GM12878 (cell line): ENCODE measurements around the gene GARIN3. TPM values are rescaled to one million over a fixed set of nuclear protein-coding genes. Genes with fewer than 3 reads are reported as not detected.
A peak's percentile ranks its signal among the peaks of the same experiment; 100 is the strongest.

ENCODE experiments used
- ATAC-seq: fragments of 200-7000 bp; cut with Tn5 transposase; 3 replicates; pipeline ENCODE4 v1.9.1; 2020; ENCODE audit warnings: mild to moderate bottlenecking, moderate library complexity
- BruUV-seq: library from RNA; stranded (reverse); fragments of 400-500 nt; replicated peaks from 2 replicates; lab custom pipeline; 2021; lab: Mats Ljungman, UMichigan
- CTCF ChIA-PET: fragments of 300-600 bp; sonication (Branson Sonifier 250); formaldehyde crosslinking; extraction: SDS; loops from one replicate; lab custom pipeline; 2021; ENCODE audit warnings: inconsistent platforms; lab: Yijun Ruan, JAX
- POLR2A ChIA-PET: fragments of 350-600 bp; formaldehyde crosslinking; extraction: SDS; loops from one replicate; lab custom pipeline; 2021; ENCODE audit warnings: inconsistent platforms; lab: Charles Lee
- RAD21 ChIA-PET: fragments of 300-600 bp; sonication (Branson Sonifier 250); formaldehyde crosslinking; loops from one replicate; lab custom pipeline; 2023; ENCODE audit warnings: antibody characterized with exemption; ENCODE audit not compliant: unreplicated experiment; lab: Charles Lee
- SMC1A ChIA-PET: fragments of 300-600 bp; sonication (Branson Sonifier 250); formaldehyde crosslinking; loops from one replicate; lab custom pipeline; 2023; ENCODE audit not compliant: unreplicated experiment, uncharacterized antibody; lab: Charles Lee
- DNase-seq: peaks from one replicate; pipeline ENCODE4 v3.0.0-alpha.2; 2011; ENCODE audit warnings: low read depth, low spot score
- FAIRE-seq: peaks from 3 replicates; lab custom pipeline; 2011; peaks lifted over from hg19 to GRCh38; lab: Jason Lieb, UNC
- H2AFZ ChIP-seq: 2 replicates; pipeline ENCODE4 v1.6.0; 2011; ENCODE audit warnings: low read depth, low read length, control low read depth; ENCODE audit not compliant: control insufficient read depth
- H3K27ac ChIP-seq: 2 replicates; pipeline ENCODE4 v1.5.1; 2011; ENCODE audit warnings: control low read depth; ENCODE audit not compliant: control insufficient read depth, insufficient read depth
- H3K27me3 ChIP-seq, 2 experiments: replicated peaks in 1 of 2; 2 replicates each; pipeline versions ENCODE4 v1.6.0 to v1.6.1; 2011; ENCODE audit warnings: low read length in 1 of 2; ENCODE audit not compliant: control insufficient read depth in 2 of 2, insufficient read depth in 2 of 2
- H3K36me3 ChIP-seq, 2 experiments: 2 replicates each; pipeline ENCODE4 v1.5.1; 2011; ENCODE audit warnings: low read length in 1 of 2; ENCODE audit not compliant: control insufficient read depth in 2 of 2, insufficient read depth in 2 of 2
- H3K4me1 ChIP-seq: 2 replicates; pipeline ENCODE4 v1.6.1; 2011; ENCODE audit warnings: mild to moderate bottlenecking, low read length, moderate library complexity, mixed read lengths; ENCODE audit not compliant: control insufficient read depth, insufficient read depth
- H3K4me2 ChIP-seq: 2 replicates; pipeline ENCODE4 v1.6.0; 2011; ENCODE audit warnings: control low read depth; ENCODE audit not compliant: control insufficient read depth, insufficient read depth
- H3K4me3 ChIP-seq: fragments of 200-600 bp; sonication (generic); 2 replicates; pipeline ENCODE4 v1.5.1; 2016
- H3K79me2 ChIP-seq: 2 replicates; pipeline ENCODE4 v1.6.0; 2011; ENCODE audit warnings: low read length; ENCODE audit not compliant: control insufficient read depth, insufficient read depth
- H3K9ac ChIP-seq: 2 replicates; pipeline ENCODE4 v1.8.0; 2011; ENCODE audit warnings: low read length, control low read depth, mixed read lengths; ENCODE audit not compliant: control insufficient read depth, insufficient read depth
- H3K9me3 ChIP-seq: replicated peaks from 3 replicates; pipeline ENCODE4 v1.5.1; 2011; ENCODE audit warnings: mild to moderate bottlenecking, low read length; ENCODE audit not compliant: control insufficient read depth, insufficient read depth
- H4K20me1 ChIP-seq: 2 replicates; pipeline ENCODE4 v1.6.0; 2011; ENCODE audit not compliant: control insufficient read depth, insufficient read depth
- CHD4 ChIP-seq: fragments of 200-600 bp; sonication (generic); IDR thresholded peaks from 2 replicates; pipeline ENCODE4 v1.6.1; 2016; ENCODE audit warnings: mild to moderate bottlenecking
- CREB1 ChIP-seq: IDR thresholded peaks from 2 replicates; pipeline ENCODE4 v1.6.1; 2012; ENCODE audit warnings: low read depth, mild to moderate bottlenecking, inconsistent platforms
- HSF1 ChIP-seq: fragments of 150-350 bp; IDR thresholded peaks from 2 replicates; pipeline ENCODE4 v1.6.1; 2014; ENCODE audit warnings: mild to moderate bottlenecking, low read depth, low read length
- NKRF ChIP-seq: fragments of 450-650 bp; conservative IDR thresholded peaks from 2 replicates; pipeline ENCODE4 v1.6.1; 2017; ENCODE audit warnings: mild to moderate bottlenecking, moderate library complexity
- RAD51 ChIP-seq: fragments of 450-650 bp; IDR thresholded peaks from 2 replicates; pipeline ENCODE4 v1.6.1; 2016; ENCODE audit warnings: moderate library complexity, mild to moderate bottlenecking, inconsistent platforms
- ZBTB33 ChIP-seq: fragments of 450-650 bp; IDR thresholded peaks from 2 replicates; pipeline ENCODE4 v1.6.1; 2017; ENCODE audit warnings: mild to moderate bottlenecking
- in situ Hi-C: fragments of 300-500 bp; cut with MboI; formaldehyde crosslinking; loops from 9 replicates; pipeline ENCODE4 v1.14.3; 2018; ENCODE audit warnings: mixed read lengths
- intact Hi-C: fragments of 100-400 bp; cut with micrococcal nuclease; formaldehyde crosslinking; loops from one replicate; pipeline ENCODE4 v1.14.2; 2022; ENCODE audit not compliant: unreplicated experiment
- polyA plus RNA-seq, 11 experiments: library from polyadenylated mRNA; depleted of rRNA in 4 of 11; unstranded in 6 of 11; stranded (reverse) in 5 of 11; fragments of >200 nt; fragmentation: Nextera tagmentation in 4 of 11; fragmentation: Illumina TruSeq in 1 of 11; extraction: Ambion mirVana in 4 of 11; extraction: Trizol in 1 of 11; gene quantifications; 1 replicate in 1 of 11; 2 replicates in 10 of 11; pipeline versions ENCODE4 v1.2.1 to v1.2.3, GENCODE V29; 2011 to 2016; ENCODE audit warnings: inconsistent platforms in 2 of 11, missing spikeins in 2 of 11, low read depth in 1 of 11
- total RNA-seq, 4 experiments: library from RNA; depleted of rRNA in 3 of 4; stranded (reverse); fragments of >200 nt in 3 of 4; fragmentation: Illumina TruSeq in 1 of 4; extraction: Trizol in 1 of 4; gene quantifications; 2 replicates each; pipeline versions ENCODE4 v1.2.1 to v1.2.3, GENCODE V29; 2013 to 2021

GARIN3 gene
- total and polyA plus RNA-seq, 10 of the 15 experiments (the other 5 are each of a cell fraction or from before 2014, with no cell fraction given): 0.15 TPM; not detected in 9

- TF ChIP-seq HSF1 (no peak), CREB1 (no peak)
- TF ChIP-seq, all 136 proteins: peak for 0
Observed at GRCh38 chr5:157189223-157189622, 23.2 kb upstream of the GARIN3 start (continued).

- intact Hi-C loops: no loop called here
- Histone ChIP-seq H3K4me3 (no peak overlapping the region), H3K4me2 (no peak overlapping the region), H3K27me3 (no peaks in the 10 kb centered on the region), H2AFZ (no peak overlapping the region), H4K20me1 (no peaks in the 10 kb centered on the region), H3K4me1 (0 out of 2 replicates have a peak, but pooled peaks cover 6% of the 10 kb centered on the region), H3K9ac (no peak overlapping the region), H3K27ac (no peak overlapping the region), H3K36me3 (no peaks in the 10 kb centered on the region), H3K79me2 (no peaks in the 10 kb centered on the region), H3K9me3 (no peaks in the 10 kb centered on the region)
- ChIA-PET RAD21 (interaction anchor here (1.6 kb wide), 1 partner anchor 21 kb away, joined by 4 read pairs; no protein-coding TSS in a partner anchor), CTCF (interaction anchor here (0.9 to 1.6 kb wide), 2 partner anchors 15 to 39 kb away, joined by 3 to 4 read pairs; no protein-coding TSS in a partner anchor), POLR2A (no interaction called here), SMC1A (interaction anchor here (0.8 to 6.1 kb wide), 12 partner anchors 10 to 65 kb away, joined by 3 to 43 read pairs (median 6); partner anchors contain the start of gene GARIN3)
- peak; percentile 54 for FAIRE-seq
- in situ Hi-C loops: no loop called here
- no peak for ATAC-seq
- no TSS peak for BruUV-seq
- TF ChIP-seq NKRF (no peak), ZBTB33 (no peak), CHD4 (no peak), RAD51 (no peak)
- DNase-seq: no peak
Observed at GRCh38 chr5:157188270-157188669, 22.2 kb upstream of the GARIN3 start.
